H7 (cell line): ENCODE data around the gene JMJD8. TPM values are rescaled to one million over a fixed set of nuclear protein-coding genes. Genes with fewer than 3 reads are reported as not detected.

Experiments used
- DNase-seq: peaks from one replicate; pipeline ENCODE4 v3.0.0; 2012
- H3K27me3 ChIP-seq: 2 replicates; pipeline ENCODE4 v1.6.0; 2011; ENCODE audit warnings: mild to moderate bottlenecking, low read length; ENCODE audit not compliant: control insufficient read depth, insufficient read depth
- H3K36me3 ChIP-seq: replicated peaks from 2 replicates; pipeline ENCODE4 v1.5.1; 2011; ENCODE audit warnings: low read length; ENCODE audit not compliant: control insufficient read depth, insufficient read depth
- H3K4me3 ChIP-seq: 2 replicates; pipeline ENCODE4 v1.5.1; 2011; ENCODE audit warnings: low read depth, mild to moderate bottlenecking, control low read depth, low read length, moderate library complexity; ENCODE audit not compliant: insufficient read depth
- total RNA-seq: library from RNA; depleted of rRNA; stranded (reverse); fragments of >200 nt; shearing (Covaris generic); gene quantifications from 2 replicates; pipeline ENCODE4 v1.2.3, GENCODE V29; 2014; rRNA removed

The JMJD8 gene
- total RNA-seq, 1 experiment from 2014 or later = 88.2 TPM

DNA sequence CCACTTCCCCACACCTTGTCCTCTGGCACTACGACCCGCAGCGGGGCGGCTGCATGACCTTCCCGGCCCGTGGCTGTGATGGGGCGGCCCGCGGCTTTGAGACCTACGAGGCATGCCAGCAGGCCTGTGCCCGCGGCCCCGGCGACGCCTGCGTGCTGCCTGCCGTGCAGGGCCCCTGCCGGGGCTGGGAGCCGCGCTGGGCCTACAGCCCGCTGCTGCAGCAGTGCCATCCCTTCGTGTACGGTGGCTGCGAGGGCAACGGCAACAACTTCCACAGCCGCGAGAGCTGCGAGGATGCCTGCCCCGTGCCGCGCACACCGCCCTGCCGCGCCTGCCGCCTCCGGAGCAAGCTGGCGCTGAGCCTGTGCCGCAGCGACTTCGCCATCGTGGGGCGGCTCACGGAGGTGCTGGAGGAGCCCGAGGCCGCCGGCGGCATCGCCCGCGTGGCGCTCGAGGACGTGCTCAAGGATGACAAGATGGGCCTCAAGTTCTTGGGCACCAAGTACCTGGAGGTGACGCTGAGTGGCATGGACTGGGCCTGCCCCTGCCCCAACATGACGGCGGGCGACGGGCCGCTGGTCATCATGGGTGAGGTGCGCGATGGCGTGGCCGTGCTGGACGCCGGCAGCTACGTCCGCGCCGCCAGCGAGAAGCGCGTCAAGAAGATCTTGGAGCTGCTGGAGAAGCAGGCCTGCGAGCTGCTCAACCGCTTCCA, 50.6 kb downstream of the JMJD8 start:
- no peak overlapping the region for H3K4me3 ChIP-seq
- H3K36me3 ChIP-seq = no peaks in the 10 kb centered on the region; the same call in none of the 2 replicates
- DNase-seq = no peak
- no peaks in the 10 kb centered on the region for H3K27me3 ChIP-seq

DNA sequence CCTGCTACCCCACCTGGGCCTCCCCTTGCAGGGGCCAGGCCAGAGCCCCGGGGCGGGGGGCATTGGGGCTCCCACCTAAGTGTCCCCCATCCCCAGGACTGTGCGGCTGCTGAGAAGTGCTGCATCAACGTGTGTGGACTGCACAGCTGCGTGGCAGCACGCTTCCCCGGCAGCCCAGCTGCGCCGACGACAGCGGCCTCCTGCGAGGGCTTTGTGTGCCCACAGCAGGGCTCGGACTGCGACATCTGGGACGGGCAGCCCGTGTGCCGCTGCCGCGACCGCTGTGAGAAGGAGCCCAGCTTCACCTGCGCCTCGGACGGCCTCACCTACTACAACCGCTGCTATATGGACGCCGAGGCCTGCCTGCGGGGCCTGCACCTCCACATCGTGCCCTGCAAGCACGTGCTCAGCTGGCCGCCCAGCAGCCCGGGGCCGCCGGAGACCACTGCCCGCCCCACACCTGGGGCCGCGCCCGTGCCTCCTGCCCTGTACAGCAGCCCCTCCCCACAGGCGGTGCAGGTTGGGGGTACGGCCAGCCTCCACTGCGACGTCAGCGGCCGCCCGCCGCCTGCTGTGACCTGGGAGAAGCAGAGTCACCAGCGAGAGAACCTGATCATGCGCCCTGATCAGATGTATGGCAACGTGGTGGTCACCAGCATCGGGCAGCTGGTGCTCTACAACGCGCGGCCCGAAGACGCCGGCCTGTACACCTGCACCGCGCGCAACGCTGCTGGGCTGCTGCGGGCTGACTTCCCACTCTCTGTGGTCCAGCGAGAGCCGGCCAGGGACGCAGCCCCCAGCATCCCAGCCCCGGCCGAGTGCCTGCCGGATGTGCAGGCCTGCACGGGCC, 51.4 kb downstream of the JMJD8 start:
- Histone ChIP-seq H3K4me3 (no peak overlapping the region), H3K36me3 (no peaks in the 10 kb centered on the region; the same call in none of the 2 replicates), H3K27me3 (no peaks in the 10 kb centered on the region)
- no peak for DNase-seq

DNA sequence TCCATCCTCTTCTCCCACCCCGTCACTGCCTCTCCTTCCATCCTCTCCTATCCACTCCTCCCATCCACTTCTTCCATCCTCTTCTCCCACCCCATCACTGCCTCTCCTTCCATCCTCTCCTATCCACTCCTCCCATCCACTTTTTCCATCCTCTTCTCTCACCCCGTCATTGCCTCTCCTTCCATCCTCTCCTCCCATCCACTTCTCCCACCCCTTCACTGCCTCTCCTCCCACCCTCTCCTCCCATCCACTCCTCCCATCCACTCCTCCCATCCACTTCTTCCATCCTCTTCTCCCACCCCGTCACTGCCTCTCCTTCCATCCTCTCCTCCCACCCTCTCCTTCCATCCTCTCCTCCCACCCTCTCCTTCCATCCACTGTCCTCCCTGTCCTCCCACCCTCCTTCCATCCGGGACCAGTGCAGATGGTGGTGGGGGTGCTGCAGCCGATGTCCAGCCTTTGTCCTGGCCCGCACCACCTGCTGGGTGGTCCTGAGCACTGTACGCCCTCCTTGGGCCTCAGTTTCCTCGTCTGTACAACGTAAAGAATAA, 52.3 kb downstream of the JMJD8 start:
- Histone ChIP-seq H3K27me3 (no peaks in the 10 kb centered on the region), H3K36me3 (no peaks in the 10 kb centered on the region; the same call in none of the 2 replicates), H3K4me3 (no peak overlapping the region)
- no peak for DNase-seq

Other genes starting within 250 kb of the JMJD8 start
- gene CAPN15, start 156.6 kb downstream of the JMJD8 start, total RNA-seq = 80.6 and 87.5 TPM in 2 replicates
- gene PRR35, start 123.9 kb downstream of the JMJD8 start, total RNA-seq = 0.28 and 0.85 TPM in 2 replicates
- gene NHLRC4, start 117.3 kb downstream of the JMJD8 start, total RNA-seq = 1.1 TPM in 2 replicates
- 42.2 and 44.6 TPM in 2 replicates for gene PIGQ, start 114.4 kb downstream of the JMJD8 start, total RNA-seq
- 26.3 and 26.4 TPM in 2 replicates for gene RAB40C, start 94.3 kb downstream of the JMJD8 start, total RNA-seq
- 4.5 and 5.5 TPM in 2 replicates for gene WFIKKN1, start 53.3 kb downstream of the JMJD8 start, total RNA-seq
- 129 and 135 TPM in 2 replicates for gene METTL26, start 48.0 kb downstream of the JMJD8 start, total RNA-seq
- gene MCRIP2, start 42.5 kb downstream of the JMJD8 start, total RNA-seq = 71.5 and 83.1 TPM in 2 replicates
- 35.3 and 38.3 TPM in 2 replicates for gene WDR90, start 35.0 kb downstream of the JMJD8 start, total RNA-seq
- 164 and 174 TPM in 2 replicates for gene RHOT2, start 16.2 kb downstream of the JMJD8 start, total RNA-seq
- gene RHBDL1, start 8.7 kb downstream of the JMJD8 start, total RNA-seq = 3.1 and 5.9 TPM in 2 replicates
- 85.3 and 115 TPM in 2 replicates for gene STUB1, start 3.9 kb downstream of the JMJD8 start, total RNA-seq
- 18.3 and 18.9 TPM in 2 replicates for gene WDR24, start 6.1 kb upstream of the JMJD8 start, total RNA-seq
- gene FBXL16, start 21.5 kb upstream of the JMJD8 start, total RNA-seq = 2.8 and 7.1 TPM in 2 replicates
- 49.6 and 64.2 TPM in 2 replicates for gene METRN, start 30.8 kb upstream of the JMJD8 start, total RNA-seq
- 22.6 and 29.8 TPM in 2 replicates for gene ANTKMT, start 36.8 kb upstream of the JMJD8 start, total RNA-seq
- gene CCDC78, start 42.1 kb upstream of the JMJD8 start, total RNA-seq = 11.3 and 21.0 TPM in 2 replicates
- gene HAGHL, start 42.8 kb upstream of the JMJD8 start, total RNA-seq = 26.6 and 33.1 TPM in 2 replicates
- gene CIAO3, start 56.7 kb upstream of the JMJD8 start, total RNA-seq = 42.6 and 46.1 TPM in 2 replicates
- 0.15 TPM in 1 of 2 replicates, not detected in the other for gene MSLN, start 76.4 kb upstream of the JMJD8 start, total RNA-seq
- 58.7 and 63.4 TPM in 2 replicates for gene RPUSD1, start 104.0 kb upstream of the JMJD8 start, total RNA-seq
- 65.9 and 80.8 TPM in 2 replicates for gene CHTF18, start 104.3 kb upstream of the JMJD8 start, total RNA-seq
- gene GNG13, start 116.4 kb upstream of the JMJD8 start, total RNA-seq = not detected in 2 replicates